ENCODE data around the gene IPMK. TPM values are rescaled to one million over a fixed set of nuclear protein-coding genes. Genes with fewer than 3 reads are reported as not detected.

IPMK gene
- total RNA-seq, 1 experiment from 2014 or later: 5.5 TPM

DNA sequence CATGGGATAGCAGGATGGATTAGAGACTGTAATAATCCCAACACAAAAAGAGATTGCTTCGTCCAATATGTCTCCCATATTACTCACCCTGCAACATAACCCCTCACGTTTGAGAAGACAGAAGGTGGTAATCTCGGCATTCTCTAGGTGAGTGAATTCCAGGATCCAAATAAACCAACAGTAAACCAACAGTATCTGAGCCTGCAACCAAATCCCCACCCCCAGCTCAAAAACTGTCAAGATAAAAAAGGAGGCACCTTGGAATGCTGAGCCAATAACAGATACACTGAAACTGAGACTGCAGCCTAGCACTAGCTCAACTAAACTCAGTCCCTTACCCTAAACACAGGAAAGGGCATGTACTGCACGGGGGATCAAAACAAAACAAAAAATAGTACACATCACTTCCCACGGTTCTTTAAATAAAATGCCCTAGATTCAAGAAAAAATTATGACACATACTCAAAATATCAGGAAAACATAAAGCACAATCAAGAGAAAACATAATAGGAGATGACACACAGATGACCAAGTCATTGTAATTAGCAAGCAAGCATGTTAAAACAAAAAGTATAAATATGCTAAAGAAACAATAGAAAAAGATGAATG lies 28.0 kb downstream of the IPMK start:
- no peak for TF ChIP-seq ZFX (IDR thresholded peaks at IDR 0.05)
- no peak for TF ChIP-seq CBX3 (IDR thresholded peaks at IDR 0.05; ENCODE audit: low read depth)
- no peak for TF ChIP-seq SIN3A (IDR thresholded peaks at IDR 0.05; ENCODE audit: low read depth)
- TF ChIP-seq EZH2 (IDR thresholded peaks at IDR 0.05): no peak
- TF ChIP-seq POLR2A (IDR thresholded peaks at IDR 0.05; ENCODE audit: borderline replicate concordance, extremely low read depth, insufficient read depth, insufficient read length): no peak
- TF ChIP-seq YY1 (IDR thresholded peaks at IDR 0.05; ENCODE audit: extremely low read depth, insufficient replicate concordance, low read depth, low read length): no peak
- Histone ChIP-seq H3K9me3 (ENCODE audit: control insufficient read depth in 1 of 2, insufficient read depth in 1 of 2, low read depth in 1 of 2, low read length in 2 of 2) (no peaks in the 10 kb centered on the region), H3K4me1 (ENCODE audit: control insufficient read depth in 1 of 2, insufficient read depth in 2 of 2, low read length in 2 of 2) (peaks cover 14 to 32% of the 10 kb centered on the region in 2 experiments), H3K79me2 (ENCODE audit: insufficient read depth, low read length) (peaks cover 4% of the 10 kb centered on the region; the same call in 1 of the 2 replicates), H3K4me3 (replicated peaks in 1 of 2; ENCODE audit: low read depth in 1 of 2, low read length in 2 of 2) (no peak overlapping the region), H3K4me2 (ENCODE audit: low read length) (peak overlapping the region; percentile 2; the same call in 1 of the 2 replicates), H3K9me2 (ENCODE audit: insufficient read depth) (no peaks in the 10 kb centered on the region), H4K20me1 (ENCODE audit: insufficient read depth) (no peaks in the 10 kb centered on the region), H3K36me3 (ENCODE audit: control insufficient read depth in 1 of 2, insufficient read depth in 2 of 2, low read length in 2 of 2) (no peaks in the 10 kb centered on the region), H3K27ac (ENCODE audit: low read depth, low read length) (no peak overlapping the region), H3K9ac (ENCODE audit: low read length) (no peak overlapping the region), H3K27me3 (ENCODE audit: insufficient read depth, low read length) (no peaks in the 10 kb centered on the region), H2AFZ (ENCODE audit: low read depth, low read length, poor library complexity, severe bottlenecking) (no peak overlapping the region)
- ATAC-seq (no peak), DNase-seq (ENCODE audit: low read depth, low spot score) (no peak)
- POLR2A ChIA-PET: no interaction called here
- no TSS peak for BruUV-seq (replicated peaks)
- CTCF ChIA-PET: no interaction called here
- RAD21 ChIA-PET (ENCODE audit: low non-redundant PET in 1 of 2, low total read pairs in 2 of 2, uncharacterized antibody in 2 of 2, unreplicated experiment in 2 of 2): no interaction called here
- intact Hi-C loops (cut with micrococcal nuclease): no loop called here

GRCh38 chr10:58237014-58237834 lies 30.5 kb downstream of the IPMK start:
- H2AFZ ChIP-seq (ENCODE audit: low read depth, low read length, poor library complexity, severe bottlenecking): no peak overlapping the region
- no peak overlapping the region for H3K4me3 ChIP-seq (replicated peaks in 1 of 2; ENCODE audit: low read depth in 1 of 2, low read length in 2 of 2)
- H3K4me2 ChIP-seq (ENCODE audit: low read length): peak overlapping the region; percentile 50
- ATAC-seq (peak; percentile 93), DNase-seq (ENCODE audit: low read depth, low spot score) (peak; percentile 59)
- H3K36me3 ChIP-seq (ENCODE audit: control insufficient read depth in 1 of 2, insufficient read depth in 2 of 2, low read length in 2 of 2): no peaks in the 10 kb centered on the region
- BruUV-seq (replicated peaks): no TSS peak
- H3K9ac ChIP-seq (ENCODE audit: low read length): no peak overlapping the region
- H3K27ac ChIP-seq (ENCODE audit: low read depth, low read length): no peak overlapping the region
- ChIA-PET POLR2A (no interaction called here), RAD21 (ENCODE audit: low non-redundant PET in 1 of 2, low total read pairs in 2 of 2, uncharacterized antibody in 2 of 2, unreplicated experiment in 2 of 2) (no interaction called here), CTCF (no interaction called here)
- intact Hi-C loops (cut with micrococcal nuclease): no loop called here
- no peaks in the 10 kb centered on the region for H3K27me3 ChIP-seq (ENCODE audit: insufficient read depth, low read length)
- H3K9me3 ChIP-seq (ENCODE audit: control insufficient read depth in 1 of 2, insufficient read depth in 1 of 2, low read depth in 1 of 2, low read length in 2 of 2): no peaks in the 10 kb centered on the region
- peaks cover 14 to 32% of the 10 kb centered on the region in 2 experiments for H3K4me1 ChIP-seq (ENCODE audit: control insufficient read depth in 1 of 2, insufficient read depth in 2 of 2, low read length in 2 of 2)
- H4K20me1 ChIP-seq (ENCODE audit: insufficient read depth): no peaks in the 10 kb centered on the region
- no peaks in the 10 kb centered on the region for H3K9me2 ChIP-seq (ENCODE audit: insufficient read depth)
- peaks cover 4% of the 10 kb centered on the region; the same call in 1 of the 2 replicates for H3K79me2 ChIP-seq (ENCODE audit: insufficient read depth, low read length)
- TF ChIP-seq FOSL1 (IDR thresholded peaks at IDR 0.05; ENCODE audit: low read depth) (peak; percentile 84), ZBTB33 (IDR thresholded peaks at IDR 0.05; ENCODE audit: extremely low read depth, insufficient replicate concordance, low read length) (no peak), CBX3 (IDR thresholded peaks at IDR 0.05; ENCODE audit: low read depth) (0 out of 2 replicates have a peak, but pooled peaks have one; percentile 21), EZH2phosphoT487 (IDR thresholded peaks at IDR 0.05; ENCODE audit: borderline replicate concordance) (no peak), ZFX (IDR thresholded peaks at IDR 0.05) (no peak), EGR1 (IDR thresholded peaks at IDR 0.05; ENCODE audit: low read depth) (no peak), POLR2AphosphoS5 (IDR thresholded peaks at IDR 0.05; ENCODE audit: low read depth, low read length) (no peak), JUND (IDR thresholded peaks at IDR 0.05) (peak; percentile 75), SP1 (IDR thresholded peaks at IDR 0.05; ENCODE audit: low read depth) (0 out of 2 replicates have a peak, but pooled peaks have one; percentile 28), SIN3A (IDR thresholded peaks at IDR 0.05; ENCODE audit: low read depth) (peak; percentile 50; the same call in 1 of the 2 replicates)
- TF ChIP-seq, protein P1, sequence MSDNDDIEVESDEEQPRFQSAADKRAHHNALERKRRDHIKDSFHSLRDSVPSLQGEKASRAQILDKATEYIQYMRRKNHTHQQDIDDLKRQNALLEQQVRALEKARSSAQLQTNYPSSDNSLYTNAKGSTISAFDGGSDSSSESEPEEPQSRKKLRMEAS (IDR thresholded peaks at IDR 0.05): no peak
- TF ChIP-seq, protein P2, sequence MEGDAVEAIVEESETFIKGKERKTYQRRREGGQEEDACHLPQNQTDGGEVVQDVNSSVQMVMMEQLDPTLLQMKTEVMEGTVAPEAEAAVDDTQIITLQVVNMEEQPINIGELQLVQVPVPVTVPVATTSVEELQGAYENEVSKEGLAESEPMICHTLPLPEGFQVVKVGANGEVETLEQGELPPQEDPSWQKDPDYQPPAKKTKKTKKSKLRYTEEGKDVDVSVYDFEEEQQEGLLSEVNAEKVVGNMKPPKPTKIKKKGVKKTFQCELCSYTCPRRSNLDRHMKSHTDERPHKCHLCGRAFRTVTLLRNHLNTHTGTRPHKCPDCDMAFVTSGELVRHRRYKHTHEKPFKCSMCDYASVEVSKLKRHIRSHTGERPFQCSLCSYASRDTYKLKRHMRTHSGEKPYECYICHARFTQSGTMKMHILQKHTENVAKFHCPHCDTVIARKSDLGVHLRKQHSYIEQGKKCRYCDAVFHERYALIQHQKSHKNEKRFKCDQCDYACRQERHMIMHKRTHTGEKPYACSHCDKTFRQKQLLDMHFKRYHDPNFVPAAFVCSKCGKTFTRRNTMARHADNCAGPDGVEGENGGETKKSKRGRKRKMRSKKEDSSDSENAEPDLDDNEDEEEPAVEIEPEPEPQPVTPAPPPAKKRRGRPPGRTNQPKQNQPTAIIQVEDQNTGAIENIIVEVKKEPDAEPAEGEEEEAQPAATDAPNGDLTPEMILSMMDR (IDR thresholded peaks at IDR 0.05 in 2 of 3, conservative IDR thresholded peaks at IDR 0.05 in 1 of 3; ENCODE audit: borderline replicate concordance in 1 of 3, insufficient read depth in 1 of 3, low read depth in 2 of 3, low read length in 2 of 3): no peak

Data from HCT116 (cell line).